Lower leg skin (tissue), 3 donors: ENCODE data around the gene KIT.

Experiments used
- POLR2A ChIP-seq, 2 donors: fragments of 450-650 bp; IDR thresholded peaks; one replicate each; pipeline ENCODE4 v1.6.1; 2016 to 2017; ENCODE audit warnings: antibody characterized with exemption in 2 of 2, mild to moderate bottlenecking in 1 of 2, moderate library complexity in 1 of 2
- TF ChIP-seq, protein P1 (sequence below), 3 donors: fragments of 450-650 bp; IDR thresholded peaks; one replicate each; pipeline ENCODE4 v1.5.1; 2016; ENCODE audit warnings: antibody characterized with exemption in 3 of 3, mild to moderate bottlenecking in 3 of 3, moderate library complexity in 2 of 3

DNA sequence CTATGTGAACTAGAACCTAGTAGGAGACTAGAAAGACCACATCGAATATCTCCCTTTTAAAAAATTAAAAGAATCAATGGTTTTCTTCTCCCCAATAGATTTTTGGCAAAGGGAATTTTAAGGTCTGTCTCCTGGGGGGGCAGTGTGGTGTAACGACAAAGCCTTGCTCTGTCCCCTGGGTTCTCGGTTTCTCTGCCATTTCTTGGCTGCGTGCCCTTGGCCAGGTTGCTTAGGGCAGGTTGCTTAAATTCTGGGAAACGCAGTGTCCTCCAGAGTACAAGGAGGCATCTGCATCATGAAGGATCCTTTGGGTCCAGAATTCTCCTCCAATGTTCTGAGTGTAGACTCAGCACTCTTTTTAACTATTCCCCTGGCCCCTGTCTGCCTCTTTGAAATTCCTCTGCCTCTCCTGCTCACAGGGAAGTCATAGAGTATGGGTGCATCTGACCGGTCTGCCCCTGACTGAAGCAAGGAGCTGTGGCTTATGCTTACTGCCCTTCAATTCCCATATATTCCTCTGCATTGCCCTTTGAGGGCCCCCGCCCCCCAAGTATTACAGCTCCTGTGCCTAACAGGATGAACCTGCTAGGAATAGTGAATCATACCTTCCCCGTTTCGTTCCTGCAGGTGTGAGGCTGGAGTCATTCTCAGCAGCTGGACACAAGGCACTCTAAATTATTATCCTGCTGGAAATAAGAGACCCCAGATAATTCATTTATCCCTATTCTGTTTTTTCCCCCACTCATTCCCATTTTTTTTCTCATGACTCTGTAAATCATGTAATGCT, 2.2 kb downstream of the KIT start:
- no peak for TF ChIP-seq POLR2A (IDR thresholded peaks at IDR 0.05)
- TF ChIP-seq, protein P1, sequence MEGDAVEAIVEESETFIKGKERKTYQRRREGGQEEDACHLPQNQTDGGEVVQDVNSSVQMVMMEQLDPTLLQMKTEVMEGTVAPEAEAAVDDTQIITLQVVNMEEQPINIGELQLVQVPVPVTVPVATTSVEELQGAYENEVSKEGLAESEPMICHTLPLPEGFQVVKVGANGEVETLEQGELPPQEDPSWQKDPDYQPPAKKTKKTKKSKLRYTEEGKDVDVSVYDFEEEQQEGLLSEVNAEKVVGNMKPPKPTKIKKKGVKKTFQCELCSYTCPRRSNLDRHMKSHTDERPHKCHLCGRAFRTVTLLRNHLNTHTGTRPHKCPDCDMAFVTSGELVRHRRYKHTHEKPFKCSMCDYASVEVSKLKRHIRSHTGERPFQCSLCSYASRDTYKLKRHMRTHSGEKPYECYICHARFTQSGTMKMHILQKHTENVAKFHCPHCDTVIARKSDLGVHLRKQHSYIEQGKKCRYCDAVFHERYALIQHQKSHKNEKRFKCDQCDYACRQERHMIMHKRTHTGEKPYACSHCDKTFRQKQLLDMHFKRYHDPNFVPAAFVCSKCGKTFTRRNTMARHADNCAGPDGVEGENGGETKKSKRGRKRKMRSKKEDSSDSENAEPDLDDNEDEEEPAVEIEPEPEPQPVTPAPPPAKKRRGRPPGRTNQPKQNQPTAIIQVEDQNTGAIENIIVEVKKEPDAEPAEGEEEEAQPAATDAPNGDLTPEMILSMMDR (IDR thresholded peaks at IDR 0.05), result no peak
